Islet precursor cell (in vitro differentiated cells): ENCODE data around the gene KRTAP21-2.
"Not testable (repeated sequence)": the region's sequence is repeated elsewhere in the genome, so short reads cannot be mapped to it uniquely, and the experiment has no call there.

Experiments used
- DNase-seq: peaks from one replicate; pipeline ENCODE4 v3.0.0-alpha.2; 2018

KRTAP21-2 gene

GRCh38 chr21:30747159-30747558 is at the start of gene KRTAP21-2:
TSS of gene KRTAP21-2 (minus strand) at chr21:30747259. CDS start at chr21:30747202, 57 bp downstream.
- no peak for DNase-seq

GRCh38 chr21:30793581-30794314 is 46.7 kb upstream of the KRTAP21-2 start:
- DNase-seq = no peak

- DNase-seq = no peak
Observed at GRCh38 chr21:30779249-30779648, 32.2 kb upstream of the KRTAP21-2 start.

GRCh38 chr21:30769724-30770431 is 22.8 kb upstream of the KRTAP21-2 start:
- DNase-seq = no peak

GRCh38 chr21:30760776-30761175 is 13.7 kb upstream of the KRTAP21-2 start:
- no peak for DNase-seq

- DNase-seq = no peak
Observed at GRCh38 chr21:30758306-30758705, 11.2 kb upstream of the KRTAP21-2 start.

GRCh38 chr21:30755328-30755727 is 8.3 kb upstream of the KRTAP21-2 start, which contains the start of gene KRTAP21-1:
TSS of gene KRTAP21-1 (minus strand) at chr21:30755428. CDS start at chr21:30755378, 50 bp downstream.
- not testable (repeated sequence) for DNase-seq

- DNase-seq = no peak
Observed at GRCh38 chr21:30740462-30740861, 6.6 kb downstream of the KRTAP21-2 start.

GRCh38 chr21:30733026-30733425 is 14.0 kb downstream of the KRTAP21-2 start:
- DNase-seq = no peak

GRCh38 chr21:30726726-30727125 is 20.3 kb downstream of the KRTAP21-2 start:
- DNase-seq = no peak

- DNase-seq = no peak
Observed at GRCh38 chr21:30719401-30719800, 27.7 kb downstream of the KRTAP21-2 start.

- DNase-seq = no peak
Observed at GRCh38 chr21:30718239-30718909, 28.7 kb downstream of the KRTAP21-2 start, which contains the start of gene KRTAP21-3. TSS of gene KRTAP21-3 (minus strand) at chr21:30718777. CDS start at chr21:30718759, 18 bp downstream.

- DNase-seq = no peak
Observed at GRCh38 chr21:30717105-30717504, 30.0 kb downstream of the KRTAP21-2 start.

GRCh38 chr21:30714946-30715345 is 32.1 kb downstream of the KRTAP21-2 start:
- no peak for DNase-seq

GRCh38 chr21:30714456-30714855 is 32.6 kb downstream of the KRTAP21-2 start:
- no peak for DNase-seq

- no peak for DNase-seq
Observed at GRCh38 chr21:30713766-30714165, 33.3 kb downstream of the KRTAP21-2 start.

GRCh38 chr21:30710499-30710898 is 36.6 kb downstream of the KRTAP21-2 start:
- DNase-seq = no peak

GRCh38 chr21:30707409-30707808 is 39.6 kb downstream of the KRTAP21-2 start:
- no peak for DNase-seq
